Measurements from ENCODE around the gene KRTAP2-1.
"Not testable (repeated sequence)": the region's sequence is repeated elsewhere in the genome, so short reads cannot be mapped to it uniquely, and the experiment has no call there.

Gene KRTAP2-1

GRCh38 chr17:41046735-41047465 is at the start of gene KRTAP2-1:
TSS of gene KRTAP2-1 (minus strand) at chr17:41047316. CDS start at chr17:41047267, 49 bp downstream.
- DNase-seq (ENCODE audit: low spot score) = not testable (repeated sequence)

- no peak for DNase-seq (ENCODE audit: low spot score)
These were observed 48.9 kb upstream of the KRTAP2-1 start for GRCh38 chr17:41096055-41096454.

GRCh38 chr17:41088760-41089352 is 41.7 kb upstream of the KRTAP2-1 start:
- DNase-seq (ENCODE audit: low spot score) = not testable (repeated sequence)

GRCh38 chr17:41084100-41084856 is 37.2 kb upstream of the KRTAP2-1 start, which contains the start of gene KRTAP4-7:
TSS of gene KRTAP4-7 (plus strand) at chr17:41084150. CDS start at chr17:41084207, 57 bp downstream.
- DNase-seq (ENCODE audit: low spot score) = not testable (repeated sequence)

- DNase-seq (ENCODE audit: low spot score) = not testable (repeated sequence)
These were observed 36.3 kb upstream of the KRTAP2-1 start for GRCh38 chr17:41083427-41083826.

GRCh38 chr17:41082626-41083025 is 35.5 kb upstream of the KRTAP2-1 start:
- no peak for DNase-seq (ENCODE audit: low spot score)

- DNase-seq (ENCODE audit: low spot score) = no peak
These were observed 29.7 kb upstream of the KRTAP2-1 start for GRCh38 chr17:41076788-41077187.

- no peak for DNase-seq (ENCODE audit: low spot score)
These were observed 26.6 kb upstream of the KRTAP2-1 start for GRCh38 chr17:41073676-41074075.

- no peak for DNase-seq (ENCODE audit: low spot score)
These were observed 24.7 kb upstream of the KRTAP2-1 start for GRCh38 chr17:41071606-41072360.

- no peak for DNase-seq (ENCODE audit: low spot score)
These were observed 21.9 kb upstream of the KRTAP2-1 start for GRCh38 chr17:41069031-41069430.

GRCh38 chr17:41067281-41067680 is 20.2 kb upstream of the KRTAP2-1 start:
- DNase-seq (ENCODE audit: low spot score) = no peak

- DNase-seq (ENCODE audit: low spot score) = no peak
These were observed 18.9 kb upstream of the KRTAP2-1 start, which contains the start of gene KRTAP2-4 for GRCh38 chr17:41065829-41066624. TSS of gene KRTAP2-4 (minus strand) at chr17:41065879. CDS start at chr17:41065845, 34 bp downstream.

- DNase-seq (ENCODE audit: low spot score) = not testable (repeated sequence)
These were observed 18.0 kb upstream of the KRTAP2-1 start for GRCh38 chr17:41065016-41065689.

GRCh38 chr17:41064301-41064700 is 17.2 kb upstream of the KRTAP2-1 start:
- DNase-seq (ENCODE audit: low spot score) = no peak

GRCh38 chr17:41063449-41063848 is 16.3 kb upstream of the KRTAP2-1 start:
- no peak for DNase-seq (ENCODE audit: low spot score)

- DNase-seq (ENCODE audit: low spot score) = no peak
These were observed 14.8 kb upstream of the KRTAP2-1 start for GRCh38 chr17:41061964-41062363.

GRCh38 chr17:41060052-41060604 is 13.0 kb upstream of the KRTAP2-1 start, which contains the start of gene KRTAP2-3:
TSS of gene KRTAP2-3 (minus strand) at chr17:41060114. CDS start at chr17:41060050, 64 bp downstream.
- no peak for DNase-seq (ENCODE audit: low spot score)

- not testable (repeated sequence) for DNase-seq (ENCODE audit: low spot score)
These were observed 12.3 kb upstream of the KRTAP2-1 start for GRCh38 chr17:41059276-41060051.

GRCh38 chr17:41058741-41059140 is 11.6 kb upstream of the KRTAP2-1 start:
- no peak for DNase-seq (ENCODE audit: low spot score)

Data from activated CD4-positive, alpha-beta T cell treated with anti-CD3 and anti-CD28 coated beads, Interleukin-2, Interleukin-4, amounts not matched to agents 100 ng/mL and 50 ng/mL, durations not matched to agents 16 hours and 8 hours (primary cell).